ENCODE results near the gene LY6G5B.

The LY6G5B gene

GRCh38 chr6:31632279-31632946, 37.4 kb upstream of the LY6G5B start:
- Histone ChIP-seq H3K27me3 (ENCODE audit: control insufficient read depth, insufficient read depth, low read length) (no peaks in the 10 kb centered on the region), H3K4me1 (ENCODE audit: control insufficient read depth, insufficient read depth, low read length) (no peaks in the 10 kb centered on the region), H3K36me3 (ENCODE audit: control insufficient read depth, insufficient read depth, low read length) (peaks cover 70% of the 10 kb centered on the region), H3K4me3 (ENCODE audit: low read length) (no peak overlapping the region), H3K27ac (ENCODE audit: low read depth, low read length) (no peak overlapping the region), H3K9ac (ENCODE audit: low read length) (no peak overlapping the region)

- H3K4me1 ChIP-seq (ENCODE audit: control insufficient read depth, insufficient read depth, low read length): no peaks in the 10 kb centered on the region
- no peaks in the 10 kb centered on the region for H3K27me3 ChIP-seq (ENCODE audit: control insufficient read depth, insufficient read depth, low read length)
- peaks cover 61% of the 10 kb centered on the region for H3K36me3 ChIP-seq (ENCODE audit: control insufficient read depth, insufficient read depth, low read length)
- H3K9ac ChIP-seq (ENCODE audit: low read length): no peak overlapping the region
- H3K27ac ChIP-seq (ENCODE audit: low read depth, low read length): no peak overlapping the region
- H3K4me3 ChIP-seq (ENCODE audit: low read length): no peak overlapping the region
Observed at GRCh38 chr6:31633447-31633846, 36.3 kb upstream of the LY6G5B start.

- H3K27ac ChIP-seq (ENCODE audit: low read depth, low read length): no peak overlapping the region
- H3K36me3 ChIP-seq (ENCODE audit: control insufficient read depth, insufficient read depth, low read length): peaks cover 56% of the 10 kb centered on the region
- H3K4me3 ChIP-seq (ENCODE audit: low read length): no peak overlapping the region
- H3K9ac ChIP-seq (ENCODE audit: low read length): no peak overlapping the region
- no peaks in the 10 kb centered on the region for H3K27me3 ChIP-seq (ENCODE audit: control insufficient read depth, insufficient read depth, low read length)
- H3K4me1 ChIP-seq (ENCODE audit: control insufficient read depth, insufficient read depth, low read length): no peaks in the 10 kb centered on the region
Observed at GRCh38 chr6:31634131-31634530, 35.6 kb upstream of the LY6G5B start.

GRCh38 chr6:31634969-31635575, 34.7 kb upstream of the LY6G5B start:
- no peaks in the 10 kb centered on the region for H3K4me1 ChIP-seq (ENCODE audit: control insufficient read depth, insufficient read depth, low read length)
- H3K27ac ChIP-seq (ENCODE audit: low read depth, low read length): no peak overlapping the region
- no peak overlapping the region for H3K9ac ChIP-seq (ENCODE audit: low read length)
- peaks cover 59% of the 10 kb centered on the region for H3K36me3 ChIP-seq (ENCODE audit: control insufficient read depth, insufficient read depth, low read length)
- no peaks in the 10 kb centered on the region for H3K27me3 ChIP-seq (ENCODE audit: control insufficient read depth, insufficient read depth, low read length)
- H3K4me3 ChIP-seq (ENCODE audit: low read length): no peak overlapping the region

DNA sequence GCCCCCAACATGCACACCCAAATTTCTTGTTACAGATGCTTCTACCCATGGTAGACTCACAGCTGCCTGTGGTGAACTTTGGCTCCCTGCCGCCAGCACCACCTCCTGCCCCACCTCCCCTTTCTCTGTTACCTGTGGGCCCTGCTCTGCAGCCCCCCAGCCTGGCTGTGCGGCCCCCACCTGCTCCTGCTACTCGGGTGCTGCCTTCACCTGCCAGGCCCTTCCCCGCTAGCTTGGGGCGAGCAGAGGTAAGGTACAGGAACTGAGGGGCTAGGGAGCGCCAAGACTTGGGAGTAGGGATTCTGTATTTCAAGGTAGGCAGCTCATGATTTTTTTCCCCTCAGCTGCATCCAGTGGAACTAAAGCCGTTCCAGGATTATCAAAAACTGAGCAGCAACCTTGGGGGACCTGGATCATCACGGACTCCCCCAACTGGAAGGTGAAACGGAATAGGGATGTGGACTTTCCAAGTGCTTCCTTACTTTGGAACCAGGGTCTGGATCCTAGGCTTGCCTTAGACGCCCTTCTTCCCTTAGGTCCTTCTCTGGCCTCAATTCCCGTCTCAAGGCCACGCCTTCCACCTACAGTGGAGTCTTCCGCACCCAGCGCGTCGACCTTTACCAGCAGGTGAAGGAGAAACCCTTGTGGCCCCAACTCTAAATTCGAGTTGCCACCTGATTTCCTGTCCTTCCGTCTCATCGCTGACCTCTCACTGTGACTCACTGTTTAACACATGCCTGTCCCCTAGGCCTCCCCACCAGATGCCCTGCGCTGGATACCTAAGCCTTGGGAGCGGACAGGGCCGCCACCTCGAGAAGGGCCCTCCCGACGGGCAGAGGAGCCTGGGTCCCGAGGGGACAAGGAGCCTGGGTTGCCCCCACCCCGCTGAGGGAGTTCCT, 32.8 kb upstream of the LY6G5B start:
- Histone ChIP-seq H3K4me1 (ENCODE audit: control insufficient read depth, insufficient read depth, low read length) (no peaks in the 10 kb centered on the region), H3K9ac (ENCODE audit: low read length) (no peak overlapping the region), H3K27ac (ENCODE audit: low read depth, low read length) (no peak overlapping the region), H3K4me3 (ENCODE audit: low read length) (no peak overlapping the region), H3K27me3 (ENCODE audit: control insufficient read depth, insufficient read depth, low read length) (no peaks in the 10 kb centered on the region), H3K36me3 (ENCODE audit: control insufficient read depth, insufficient read depth, low read length) (peaks cover 67% of the 10 kb centered on the region)

- Histone ChIP-seq H3K9ac (ENCODE audit: low read length) (no peak overlapping the region), H3K4me3 (ENCODE audit: low read length) (no peak overlapping the region), H3K27ac (ENCODE audit: low read depth, low read length) (no peak overlapping the region), H3K4me1 (ENCODE audit: control insufficient read depth, insufficient read depth, low read length) (no peaks in the 10 kb centered on the region), H3K27me3 (ENCODE audit: control insufficient read depth, insufficient read depth, low read length) (no peaks in the 10 kb centered on the region), H3K36me3 (ENCODE audit: control insufficient read depth, insufficient read depth, low read length) (peaks cover 70% of the 10 kb centered on the region)
Observed at GRCh38 chr6:31639043-31639442, 30.7 kb upstream of the LY6G5B start.

GRCh38 chr6:31639449-31639861, 30.3 kb upstream of the LY6G5B start:
- Histone ChIP-seq H3K27ac (ENCODE audit: low read depth, low read length) (no peak overlapping the region), H3K36me3 (ENCODE audit: control insufficient read depth, insufficient read depth, low read length) (peaks cover 70% of the 10 kb centered on the region), H3K9ac (ENCODE audit: low read length) (no peak overlapping the region), H3K4me3 (ENCODE audit: low read length) (no peak overlapping the region), H3K4me1 (ENCODE audit: control insufficient read depth, insufficient read depth, low read length) (no peaks in the 10 kb centered on the region), H3K27me3 (ENCODE audit: control insufficient read depth, insufficient read depth, low read length) (no peaks in the 10 kb centered on the region)

DNA sequence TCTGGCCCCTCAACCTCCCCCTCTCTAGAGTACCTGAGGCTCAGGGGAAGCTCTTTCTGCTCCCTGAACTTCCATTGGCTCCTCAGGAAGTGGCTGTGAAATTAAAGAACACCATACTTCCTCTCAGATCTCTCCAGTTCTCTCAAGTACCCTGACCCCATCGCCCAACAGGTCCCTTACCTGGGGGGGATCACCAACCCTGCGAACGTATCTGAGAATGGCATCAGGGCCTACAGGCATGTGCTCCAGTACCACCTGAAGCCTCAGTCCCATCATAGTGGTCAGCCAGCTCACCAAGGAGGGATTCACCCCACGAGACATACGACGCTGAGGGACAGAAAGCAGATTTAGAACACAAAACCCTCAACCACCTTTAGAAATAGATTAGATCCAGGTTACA, 29.2 kb upstream of the LY6G5B start:
- H3K9ac ChIP-seq (ENCODE audit: low read length): no peak overlapping the region

GRCh38 chr6:31641370-31641769, 28.4 kb upstream of the LY6G5B start:
- Histone ChIP-seq H3K4me3 (ENCODE audit: low read length) (no peak overlapping the region), H3K9ac (ENCODE audit: low read length) (no peak overlapping the region), H3K36me3 (ENCODE audit: control insufficient read depth, insufficient read depth, low read length) (peaks cover 65% of the 10 kb centered on the region), H3K27me3 (ENCODE audit: control insufficient read depth, insufficient read depth, low read length) (no peaks in the 10 kb centered on the region), H3K27ac (ENCODE audit: low read depth, low read length) (no peak overlapping the region), H3K4me1 (ENCODE audit: control insufficient read depth, insufficient read depth, low read length) (no peaks in the 10 kb centered on the region)

More for the DNA sequence above, 29.2 kb upstream of the LY6G5B start:
- Histone ChIP-seq H3K4me1 (ENCODE audit: control insufficient read depth, insufficient read depth, low read length) (no peaks in the 10 kb centered on the region), H3K27me3 (ENCODE audit: control insufficient read depth, insufficient read depth, low read length) (no peaks in the 10 kb centered on the region), H3K27ac (ENCODE audit: low read depth, low read length) (no peak overlapping the region), H3K4me3 (ENCODE audit: low read length) (no peak overlapping the region), H3K36me3 (ENCODE audit: control insufficient read depth, insufficient read depth, low read length) (peaks cover 69% of the 10 kb centered on the region)

GRCh38 chr6:31642798-31643570, 26.8 kb upstream of the LY6G5B start:
- H3K36me3 ChIP-seq (ENCODE audit: control insufficient read depth, insufficient read depth, low read length): peaks cover 72% of the 10 kb centered on the region
- H3K4me1 ChIP-seq (ENCODE audit: control insufficient read depth, insufficient read depth, low read length): no peaks in the 10 kb centered on the region
- H3K27ac ChIP-seq (ENCODE audit: low read depth, low read length): no peak overlapping the region

DNA sequence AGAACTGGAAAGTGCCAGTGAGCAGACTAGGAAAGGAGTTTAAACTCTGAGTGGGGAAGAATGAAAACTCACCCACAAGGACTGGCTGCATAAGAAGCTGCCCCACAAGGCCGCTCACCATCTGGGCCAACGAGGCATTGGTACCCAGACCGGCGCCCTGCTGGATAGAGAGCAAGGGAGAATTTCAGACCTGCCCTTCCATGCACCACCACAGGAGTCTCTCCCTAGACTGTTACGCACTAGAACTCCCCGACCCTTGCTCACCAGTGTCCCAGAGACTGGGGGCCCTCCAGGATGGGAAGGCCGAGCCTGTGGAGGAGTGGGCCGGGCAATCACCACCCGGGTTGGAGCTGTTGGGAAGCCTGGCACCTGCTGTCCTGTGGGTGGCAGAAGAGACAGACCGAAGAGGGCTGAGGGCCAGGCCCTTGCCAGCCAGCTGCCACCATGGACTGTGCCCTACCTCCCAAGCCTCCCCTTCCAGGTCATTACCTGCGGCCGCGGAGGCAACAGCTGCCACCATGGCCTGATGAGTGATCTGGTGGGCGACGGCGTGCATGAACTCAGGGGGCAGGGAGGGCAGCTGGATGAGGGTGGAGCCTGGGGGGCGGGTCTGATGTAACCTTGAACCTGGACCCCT, 25.8 kb upstream of the LY6G5B start:
- no peak overlapping the region for H3K4me3 ChIP-seq (ENCODE audit: low read length)
- no peaks in the 10 kb centered on the region for H3K4me1 ChIP-seq (ENCODE audit: control insufficient read depth, insufficient read depth, low read length)
- H3K27me3 ChIP-seq (ENCODE audit: control insufficient read depth, insufficient read depth, low read length): no peaks in the 10 kb centered on the region
- H3K27ac ChIP-seq (ENCODE audit: low read depth, low read length): no peak overlapping the region
- peaks cover 82% of the 10 kb centered on the region for H3K36me3 ChIP-seq (ENCODE audit: control insufficient read depth, insufficient read depth, low read length)
- no peak overlapping the region for H3K9ac ChIP-seq (ENCODE audit: low read length)

More at GRCh38 chr6:31642798-31643570, 26.8 kb upstream of the LY6G5B start:
- no peak overlapping the region for H3K4me3 ChIP-seq (ENCODE audit: low read length)
- H3K27me3 ChIP-seq (ENCODE audit: control insufficient read depth, insufficient read depth, low read length): no peaks in the 10 kb centered on the region
- H3K9ac ChIP-seq (ENCODE audit: low read length): no peak overlapping the region
